HUDEP-2 (cell line): ENCODE measurements around the gene SLX4.

Experiments used
- DNase-seq, 76 experiments: peaks; one replicate each; lab custom pipeline; 2025; ENCODE audit not compliant: unreplicated experiment in 76 of 76; lab: John Stamatoyannopoulos, UW

Gene SLX4

DNA sequence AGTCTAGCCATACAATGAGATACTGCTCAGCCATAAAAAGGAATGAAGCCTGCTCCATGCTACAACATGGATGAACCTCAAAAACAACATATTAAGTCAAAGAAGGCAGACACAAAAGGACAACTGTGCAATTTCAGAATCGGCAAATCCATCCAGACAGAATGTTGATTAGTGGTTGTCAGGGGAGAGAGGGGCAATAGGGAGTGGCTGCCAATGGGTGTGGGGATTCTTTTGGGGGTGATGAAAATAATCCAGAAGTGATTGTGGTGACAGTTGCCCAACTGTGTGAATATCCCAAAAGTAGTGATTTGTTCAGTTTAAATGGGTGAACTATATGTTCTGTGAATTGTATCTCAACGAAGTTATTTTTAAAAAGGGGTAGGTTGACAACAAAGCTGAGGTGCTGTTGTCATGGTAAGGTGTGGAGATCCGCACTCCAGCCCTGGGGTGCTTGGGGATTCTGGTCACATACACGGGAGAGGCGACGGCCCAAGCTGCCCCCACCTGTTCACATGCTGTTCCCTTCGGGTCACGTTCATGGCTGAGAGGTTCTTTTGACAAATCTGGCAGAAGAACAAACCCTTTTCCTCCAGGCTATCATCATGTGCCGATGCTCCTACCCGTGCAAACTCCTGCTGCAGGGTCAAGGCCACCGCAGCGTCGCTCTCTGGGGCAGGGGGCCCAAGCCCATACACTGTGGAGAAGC is 9.6 kb downstream of the SLX4 start:
- no peak for DNase-seq

DNA sequence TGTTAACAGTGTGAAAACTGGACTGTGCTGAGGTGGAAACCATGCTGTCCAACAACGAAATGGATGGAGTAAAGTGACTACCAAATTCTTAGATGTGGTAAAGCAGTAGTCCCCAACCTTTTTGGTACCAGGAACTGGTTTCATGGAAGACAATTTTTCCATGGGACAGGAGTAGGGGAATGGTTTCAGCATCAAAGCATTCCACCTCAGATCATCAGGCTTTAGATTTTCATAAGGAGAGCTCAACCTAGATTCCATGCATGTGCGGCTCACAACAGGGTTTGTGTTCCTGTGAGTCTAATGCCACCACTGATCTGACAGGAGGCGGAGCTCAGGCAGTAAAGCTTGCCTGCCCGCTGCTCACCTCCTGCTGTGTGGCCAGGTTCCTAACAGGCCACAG is 11.5 kb downstream of the SLX4 start:
- DNase-seq, result no peak

- no peak for DNase-seq
Measured at GRCh38 chr16:3599121-3599520, 12.3 kb downstream of the SLX4 start.

DNA sequence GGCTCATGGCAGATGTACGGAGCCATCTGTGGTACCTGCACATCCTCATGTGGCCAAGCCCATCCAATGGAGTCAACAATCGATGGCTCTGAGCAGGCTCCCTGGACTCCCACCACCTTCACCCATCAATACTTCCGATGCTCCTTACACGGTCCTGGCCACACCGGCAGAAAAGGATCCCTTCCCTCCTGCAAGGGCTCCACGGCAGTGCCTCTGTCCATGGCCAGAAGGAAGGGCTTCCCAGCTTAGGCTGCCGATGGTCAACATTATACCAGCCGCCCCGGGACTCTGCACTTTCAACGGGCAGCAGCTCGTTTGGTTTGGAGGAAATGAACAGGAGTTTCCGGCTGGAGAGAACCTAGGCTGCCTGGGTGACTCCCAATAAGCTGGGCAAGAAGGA is 13.2 kb downstream of the SLX4 start:
- no peak for DNase-seq

- DNase-seq, result no peak
Measured at GRCh38 chr16:3597676-3598075, 13.7 kb downstream of the SLX4 start.

DNA sequence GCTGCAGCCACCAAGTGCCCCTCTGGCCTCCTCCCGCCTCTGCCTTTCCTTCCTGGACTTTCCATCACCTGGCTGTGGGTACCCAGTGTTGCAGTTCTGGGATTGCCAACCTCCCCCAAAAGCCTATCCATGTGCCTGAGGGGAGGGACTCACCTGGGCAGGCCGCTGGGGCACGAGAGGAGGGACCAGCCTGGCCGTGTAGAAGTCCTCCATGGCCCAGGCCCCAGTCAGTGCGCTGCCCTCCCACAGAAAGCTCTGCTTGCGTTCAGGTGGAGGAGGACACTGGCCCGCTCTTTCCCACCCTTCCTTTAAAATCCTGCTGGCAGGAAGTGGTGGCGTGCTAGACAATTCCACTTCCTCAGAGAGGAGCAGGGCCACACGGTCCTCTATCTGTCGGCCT is 14.2 kb downstream of the SLX4 start:
- no peak for DNase-seq

- no peak for DNase-seq
Measured at GRCh38 chr16:3596101-3596861, 15.1 kb downstream of the SLX4 start.

GRCh38 chr16:3595521-3596021 is 15.8 kb downstream of the SLX4 start:
- no peak for DNase-seq

- DNase-seq, result no peak
Measured at GRCh38 chr16:3595110-3595486, 16.3 kb downstream of the SLX4 start.

DNA sequence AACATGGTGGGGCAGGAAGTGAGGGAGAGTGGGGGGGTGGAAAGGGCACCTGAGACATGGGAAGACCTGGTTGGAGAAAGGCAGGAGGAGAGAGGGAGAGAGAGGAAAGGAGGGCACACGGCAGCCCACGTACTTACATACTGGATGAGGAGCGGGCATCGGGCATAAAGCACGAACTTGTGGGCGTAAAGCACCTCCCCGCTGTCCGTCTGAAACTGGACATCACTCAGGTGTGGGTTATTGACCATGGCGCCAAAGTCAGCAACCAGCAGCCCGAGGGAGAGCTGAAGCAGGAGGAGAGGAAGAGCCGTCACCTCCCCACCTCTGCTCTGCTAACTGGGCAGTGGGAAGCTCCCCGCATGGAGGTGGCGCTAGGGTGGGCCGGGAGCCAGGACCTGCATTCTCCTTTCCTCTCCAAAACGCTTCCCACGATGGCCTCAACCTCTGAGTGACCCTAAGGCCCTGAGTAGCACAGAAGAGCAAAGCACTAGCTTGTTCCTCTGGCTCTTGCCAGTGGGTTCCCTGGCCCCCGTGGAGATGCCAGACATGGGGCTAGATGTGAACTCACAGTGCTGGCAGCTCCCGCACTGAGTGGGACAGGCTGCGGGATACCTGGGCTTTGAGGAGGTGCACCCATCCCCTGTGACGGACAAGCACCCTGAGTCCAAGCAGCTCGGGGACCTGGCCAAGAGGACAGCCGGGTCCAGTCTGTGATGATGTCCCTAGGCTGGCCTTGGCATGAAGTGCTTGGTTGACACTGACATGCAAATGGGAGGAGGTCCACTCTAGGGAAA is 16.9 kb downstream of the SLX4 start:
- no peak for DNase-seq

DNA sequence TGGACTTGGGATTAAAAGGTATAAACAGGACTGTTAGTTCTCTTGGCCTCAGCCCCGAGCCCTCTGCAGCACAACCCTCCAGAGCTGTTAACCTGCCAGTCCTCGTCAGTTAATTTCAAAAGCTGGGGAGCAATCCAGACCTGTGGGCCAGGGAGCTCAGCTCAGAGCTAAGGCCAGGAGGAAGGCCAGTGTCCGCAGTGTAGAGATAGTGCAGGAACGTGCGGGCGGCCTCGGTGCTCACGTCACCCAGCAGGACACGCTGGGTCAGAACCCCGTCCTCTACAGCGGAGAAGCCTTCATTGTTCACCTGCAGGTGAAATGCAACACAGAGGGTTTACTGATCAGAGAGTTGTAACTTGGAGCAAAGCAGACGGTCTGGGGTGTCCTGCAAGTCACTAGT is 18.8 kb downstream of the SLX4 start:
- no peak for DNase-seq

GRCh38 chr16:3591991-3592390 is 19.4 kb downstream of the SLX4 start:
- no peak for DNase-seq

- DNase-seq, result no peak
Measured at GRCh38 chr16:3591436-3591803, 20.0 kb downstream of the SLX4 start.

DNA sequence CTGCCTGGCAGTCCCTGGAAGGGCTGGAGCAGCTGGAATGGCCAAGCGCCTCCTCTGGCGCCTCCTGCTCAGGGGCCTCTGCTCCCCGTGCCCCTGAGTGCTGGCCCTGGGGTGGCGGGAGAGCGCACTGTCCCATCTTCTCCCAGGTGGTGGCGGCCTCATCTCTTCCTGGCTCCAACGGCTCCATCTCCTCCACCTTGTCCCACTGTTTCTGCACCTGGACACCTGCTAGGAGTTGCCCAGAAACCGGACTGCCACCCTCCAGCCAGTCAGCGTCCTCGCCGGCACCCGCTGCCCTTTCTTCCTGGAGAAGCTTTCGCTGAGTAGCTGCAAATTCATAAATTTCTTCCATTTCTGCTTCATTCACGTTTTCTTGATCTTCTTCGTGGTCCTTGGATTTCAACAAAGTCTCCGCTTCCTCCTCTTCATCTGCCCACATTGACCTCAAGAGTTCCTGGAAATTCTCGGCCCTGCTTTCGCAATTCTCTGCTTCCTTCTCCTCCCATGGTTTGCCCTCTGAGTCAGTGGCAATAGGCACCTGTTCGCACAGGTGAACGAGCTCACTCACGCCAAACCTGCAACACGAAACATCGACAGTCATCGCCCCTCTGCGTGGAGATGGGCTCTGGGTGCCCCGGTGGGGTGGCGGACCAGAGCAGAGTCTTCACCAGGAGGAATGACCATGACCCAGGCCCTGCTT is 20.5 kb downstream of the SLX4 start:
- DNase-seq, result no peak

DNA sequence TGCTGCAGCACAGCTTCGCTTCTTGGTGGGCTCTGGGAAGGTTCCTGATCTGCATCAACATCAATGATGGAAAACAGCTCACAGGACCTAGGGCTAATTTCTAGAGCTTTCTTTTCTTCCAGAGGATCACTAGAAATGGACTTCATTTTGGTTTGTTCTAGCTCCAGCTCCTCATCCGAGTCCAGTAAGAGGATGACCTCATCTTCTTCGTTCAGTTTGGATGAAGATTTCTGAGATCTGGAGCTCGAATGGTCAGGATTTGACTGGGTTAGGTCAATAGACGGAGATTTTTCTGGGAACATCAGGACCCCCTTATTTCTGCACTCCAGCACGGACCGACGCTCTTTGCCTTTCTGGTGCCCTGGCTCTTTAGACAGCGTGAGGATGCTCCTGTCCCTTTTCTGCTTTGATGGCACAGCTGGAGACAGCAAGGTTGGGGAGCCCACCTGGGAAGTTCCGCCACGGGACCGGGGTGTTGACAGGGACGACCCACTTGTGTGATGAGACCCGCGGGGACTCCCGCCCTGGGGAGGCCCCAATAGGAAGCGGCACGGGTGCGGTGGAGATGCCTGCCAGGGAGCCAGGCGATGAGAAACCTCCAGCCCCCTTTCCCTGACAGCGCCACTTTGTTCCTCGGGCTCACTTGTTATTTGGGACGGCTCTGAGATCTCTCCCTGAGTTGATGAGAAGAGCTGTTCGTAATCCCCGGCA is 21.3 kb downstream of the SLX4 start:
- no peak for DNase-seq

- no peak for DNase-seq
Measured at GRCh38 chr16:3589441-3589921, 21.9 kb downstream of the SLX4 start.

- DNase-seq, result no peak
Measured at GRCh38 chr16:3589001-3589400, 22.4 kb downstream of the SLX4 start.

DNA sequence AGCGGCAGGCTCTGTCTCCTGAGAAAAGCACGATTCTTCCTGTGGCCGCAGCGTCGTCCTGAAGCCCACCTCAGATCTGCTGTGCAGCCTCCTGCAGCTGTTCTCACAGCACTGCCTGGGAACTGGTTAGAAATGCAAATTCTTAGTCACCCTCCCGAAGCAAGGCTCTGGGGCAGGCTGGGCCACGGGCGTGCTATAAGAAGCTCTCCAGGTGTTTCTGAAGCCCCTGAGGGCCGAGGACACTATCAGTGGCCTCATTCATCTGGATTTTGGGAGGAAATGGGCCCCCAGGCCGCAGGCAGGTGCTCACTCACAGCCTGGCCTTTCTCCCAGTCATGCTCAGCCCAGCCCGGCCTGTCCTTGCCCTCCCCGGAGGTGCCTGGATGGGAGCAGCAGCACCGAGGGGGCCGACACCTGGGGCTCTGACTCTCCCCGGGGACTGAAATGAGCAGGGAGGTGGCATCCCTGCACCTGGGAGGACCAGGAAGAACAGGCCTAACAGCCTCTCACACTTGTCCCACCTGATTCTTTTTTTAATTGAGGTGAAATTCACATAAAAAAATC is 23.8 kb downstream of the SLX4 start:
- no peak for DNase-seq

DNA sequence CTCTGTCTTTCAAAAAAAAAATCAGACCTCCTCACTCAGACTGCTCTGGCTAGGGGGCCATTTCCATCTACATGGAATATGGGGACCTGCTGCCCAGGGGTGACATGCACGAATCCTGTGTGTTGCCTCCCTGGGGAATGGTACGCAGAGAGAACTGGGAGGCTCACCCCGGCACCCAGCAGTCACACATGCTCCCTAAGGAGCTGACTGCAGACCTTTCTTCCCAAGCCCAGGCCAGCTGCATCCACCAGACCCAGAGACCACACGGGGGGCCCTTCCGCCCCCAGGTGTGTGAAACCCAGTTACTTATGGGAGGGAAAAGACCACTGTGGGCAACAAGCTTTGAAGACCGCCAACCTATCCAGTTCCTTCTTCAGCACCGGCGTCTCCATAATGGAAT is 27.0 kb downstream of the SLX4 start:
- no peak for DNase-seq
